Naive thymus-derived CD4-positive, alpha-beta T cell (primary cell): ENCODE measurements around the gene SLC45A3. TPM values are rescaled to one million over a fixed set of nuclear protein-coding genes. Genes with fewer than 3 reads are reported as not detected.
"Not testable (repeated sequence)": the region's sequence is repeated elsewhere in the genome, so short reads cannot be mapped to it uniquely, and the experiment has no call there.

Experiments
- ATAC-seq: fragments of 150-1000 bp; cut with Tn5 transposase; 2 replicates; pipeline ENCODE4 v1.10.0; 2021; ENCODE audit warnings: mild to moderate bottlenecking, moderate library complexity
- CTCF ChIA-PET: fragments of 350-600 bp; sonication (Branson Sonifier 250); formaldehyde crosslinking; loops from one replicate; lab custom pipeline; 2021; ENCODE audit warnings: antibody characterized with exemption; lab: Charles Lee
- POLR2A ChIA-PET: fragments of 350-600 bp; sonication (Branson Sonifier 250); formaldehyde crosslinking; loops from one replicate; lab custom pipeline; 2021; ENCODE audit warnings: antibody characterized with exemption, inconsistent platforms; lab: Charles Lee
- DNase-seq, 9 donors: peaks; one replicate each; pipeline versions ENCODE4 v3.0.0 to v3.0.0-alpha.2; 2020 to 2022; ENCODE audit warnings: mixed read lengths in 1 of 9
- H3K27ac ChIP-seq: one replicate; pipeline ENCODE4 v1.7.0; 2013; ENCODE audit warnings: mild to moderate bottlenecking, low read depth, low read length, moderate library complexity
- H3K27me3 ChIP-seq, 2 donors: one replicate each; pipeline ENCODE4 v1.7.0; 2013; ENCODE audit warnings: low read length in 2 of 2, mild to moderate bottlenecking in 2 of 2, moderate library complexity in 2 of 2; ENCODE audit not compliant: control insufficient read depth in 2 of 2, insufficient read depth in 2 of 2
- H3K36me3 ChIP-seq, 3 experiments: 1 replicate in 2 of 3; 2 replicates in 1 of 3; pipeline ENCODE4 v1.7.0; 2013; ENCODE audit warnings: low read length in 3 of 3, mild to moderate bottlenecking in 3 of 3, moderate library complexity in 1 of 3; ENCODE audit not compliant: insufficient read depth in 3 of 3, control insufficient read depth in 2 of 3
- H3K4me1 ChIP-seq, 2 donors: one replicate each; pipeline ENCODE4 v1.7.0; 2013; ENCODE audit warnings: low read length in 2 of 2, mild to moderate bottlenecking in 2 of 2, moderate library complexity in 1 of 2; ENCODE audit not compliant: control insufficient read depth in 2 of 2, insufficient read depth in 2 of 2
- H3K4me3 ChIP-seq: 2 replicates; pipeline ENCODE4 v1.7.0; 2013; ENCODE audit warnings: mild to moderate bottlenecking, low read length
- H3K9me3 ChIP-seq, 3 experiments: 1 replicate in 2 of 3; 2 replicates in 1 of 3; pipeline ENCODE4 v1.7.0; 2013; ENCODE audit warnings: low read length in 3 of 3; ENCODE audit not compliant: control insufficient read depth in 2 of 3
- H3K27ac Mint-ChIP-seq, 9 donors: one replicate each; pipeline ENCODE4 v1.8.0; 2020 to 2022; ENCODE audit warnings: mixed read lengths in 9 of 9, mild to moderate bottlenecking in 8 of 9, moderate library complexity in 5 of 9, inconsistent platforms in 2 of 9
- H3K27me3 Mint-ChIP-seq, 5 donors: one replicate each; pipeline ENCODE4 v1.8.0; 2021 to 2022; ENCODE audit warnings: mixed read lengths in 5 of 5, mild to moderate bottlenecking in 1 of 5
- H3K36me3 Mint-ChIP-seq, 5 donors: one replicate each; pipeline ENCODE4 v1.8.0; 2020 to 2022; ENCODE audit warnings: mixed read lengths in 5 of 5, mild to moderate bottlenecking in 3 of 5, inconsistent platforms in 1 of 5
- H3K4me1 Mint-ChIP-seq, 7 donors: one replicate each; pipeline ENCODE4 v1.8.0; 2020 to 2022; ENCODE audit warnings: mixed read lengths in 7 of 7, mild to moderate bottlenecking in 3 of 7, inconsistent platforms in 1 of 7
- H3K4me3 Mint-ChIP-seq, 10 donors: one replicate each; pipeline ENCODE4 v1.8.0; 2020 to 2022; ENCODE audit warnings: mild to moderate bottlenecking in 10 of 10, mixed read lengths in 10 of 10, moderate library complexity in 6 of 10, inconsistent platforms in 2 of 10
- H3K9me3 Mint-ChIP-seq, 11 donors: one replicate each; pipeline ENCODE4 v1.8.0; 2020 to 2022; ENCODE audit warnings: mixed read lengths in 11 of 11, mild to moderate bottlenecking in 4 of 11, inconsistent platforms in 1 of 11, moderate library complexity in 1 of 11
- intact Hi-C, 2 donors: fragments of 100-400 bp; cut with micrococcal nuclease; formaldehyde crosslinking; loops; one replicate each; pipeline ENCODE4 v1.15.1; 2023
- polyA plus RNA-seq, 2 donors: library from polyadenylated mRNA; unstranded; fragments of 300-500 nt; fragmentation: Illumina TruSeq; gene quantifications; one replicate each; pipeline ENCODE4 v1.2.3, GENCODE V29; 2021
- total RNA-seq, 6 experiments: library from RNA in 5 of 6; stranded (reverse) in 5 of 6; gene quantifications; 1 replicate in 5 of 6; 2 replicates in 1 of 6; pipeline ENCODE4 v1.2.3 and lab custom pipeline; 2021 to 2026

The SLC45A3 gene, protein sequence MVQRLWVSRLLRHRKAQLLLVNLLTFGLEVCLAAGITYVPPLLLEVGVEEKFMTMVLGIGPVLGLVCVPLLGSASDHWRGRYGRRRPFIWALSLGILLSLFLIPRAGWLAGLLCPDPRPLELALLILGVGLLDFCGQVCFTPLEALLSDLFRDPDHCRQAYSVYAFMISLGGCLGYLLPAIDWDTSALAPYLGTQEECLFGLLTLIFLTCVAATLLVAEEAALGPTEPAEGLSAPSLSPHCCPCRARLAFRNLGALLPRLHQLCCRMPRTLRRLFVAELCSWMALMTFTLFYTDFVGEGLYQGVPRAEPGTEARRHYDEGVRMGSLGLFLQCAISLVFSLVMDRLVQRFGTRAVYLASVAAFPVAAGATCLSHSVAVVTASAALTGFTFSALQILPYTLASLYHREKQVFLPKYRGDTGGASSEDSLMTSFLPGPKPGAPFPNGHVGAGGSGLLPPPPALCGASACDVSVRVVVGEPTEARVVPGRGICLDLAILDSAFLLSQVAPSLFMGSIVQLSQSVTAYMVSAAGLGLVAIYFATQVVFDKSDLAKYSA
- total RNA-seq (1 to 10 TPM in 2 of 5 experiments, under 1 TPM in 3; 0.10 to 8.7 (median 0.54) TPM), polyA plus RNA-seq (not detected), total RNA-seq (lab: John Stamatoyannopoulos, UW) (not detected)

DNA sequence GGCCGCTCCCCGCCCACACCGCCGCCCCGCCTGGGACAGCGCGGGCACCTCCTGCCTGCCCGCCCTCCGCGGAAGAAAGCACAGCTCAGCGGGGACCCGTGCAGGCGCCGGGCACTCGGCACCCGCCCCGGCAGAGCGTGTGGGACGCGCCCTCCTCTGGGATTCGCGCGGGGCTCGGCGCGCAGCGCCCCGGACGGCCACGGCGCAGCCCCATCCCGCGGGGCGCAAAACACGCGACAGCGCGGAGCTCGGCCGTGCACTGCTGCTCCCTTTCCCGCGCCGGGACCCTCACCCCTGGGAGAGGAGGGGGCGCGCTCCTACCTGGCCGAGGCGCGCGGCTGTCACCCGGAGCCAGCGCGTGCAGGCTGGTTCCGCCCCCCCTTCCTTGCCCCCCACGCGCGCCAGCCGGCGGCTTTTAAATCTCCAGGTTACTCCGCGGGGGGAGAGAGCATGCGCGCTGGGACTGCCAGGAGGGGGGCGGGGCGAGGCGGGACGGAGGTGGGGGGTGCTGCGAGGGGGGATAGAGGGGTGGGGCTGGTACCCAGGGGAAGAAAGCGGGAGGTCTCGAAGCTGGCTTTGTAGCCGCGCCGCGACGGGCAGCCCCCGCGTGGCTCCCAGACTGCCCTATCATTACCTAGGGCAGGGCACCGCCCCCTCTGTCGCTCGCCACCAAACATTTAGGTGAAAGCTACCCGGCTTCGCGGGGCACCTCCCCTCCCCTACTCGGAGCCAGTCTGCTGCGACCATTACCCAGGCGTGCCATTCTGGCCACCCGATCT, at the start of gene SLC45A3:
TSS of gene SLC45A3 (minus strand) at position 437 of the 779 bp plus-strand sequence. CDS start 15,853 bp downstream, outside the sequence.
- intact Hi-C loops, result loop anchor here (1.0 to 2.0 kb wide), 2 partner anchors 47 to 95 kb away; partner anchors contain the start of genes RAB29 (in 2 of the 2) and ELK4 (in 1 of the 2)
- no peak within 1 kb of the TSS for H3K27ac ChIP-seq
- H3K9me3 ChIP-seq, result no peaks in the 10 kb centered on the region
- H3K4me1 ChIP-seq, result peaks cover 4 to 10% of the 10 kb centered on the region in 2 donors
- H3K4me3 Mint-ChIP-seq, result peak within 1 kb of the TSS; percentile 77 to 88 (median 80)
- H3K27me3 ChIP-seq, result peaks cover 0 to 4% of the 10 kb centered on the region in 2 donors
- H3K27ac Mint-ChIP-seq, result peak within 1 kb of the TSS in 2 of 9 donors; percentile 8 to 22
- peak within 1 kb of the TSS; percentile 42 for H3K4me3 ChIP-seq
- peaks cover 5 to 15% (median 13%) of the 10 kb centered on the region in 7 donors for H3K4me1 Mint-ChIP-seq
- CTCF ChIA-PET, result interaction anchor here (0.5 kb wide), 1 partner anchor 34 kb away, joined by 4 read pairs; no protein-coding TSS in a partner anchor
- ATAC-seq, result peak; percentile 69
- peak in 6 of 9 donors; percentile 4 to 55 (median 20) for DNase-seq
- POLR2A ChIA-PET, result no interaction called here
- H3K36me3 ChIP-seq, result no peaks in the 10 kb centered on the region
- peaks cover 12 to 36% (median 22%) of the 10 kb centered on the region in 5 donors for H3K27me3 Mint-ChIP-seq
- H3K9me3 Mint-ChIP-seq, result no peaks in the 10 kb centered on the region
- H3K36me3 Mint-ChIP-seq, result no peaks in the 10 kb centered on the region

DNA sequence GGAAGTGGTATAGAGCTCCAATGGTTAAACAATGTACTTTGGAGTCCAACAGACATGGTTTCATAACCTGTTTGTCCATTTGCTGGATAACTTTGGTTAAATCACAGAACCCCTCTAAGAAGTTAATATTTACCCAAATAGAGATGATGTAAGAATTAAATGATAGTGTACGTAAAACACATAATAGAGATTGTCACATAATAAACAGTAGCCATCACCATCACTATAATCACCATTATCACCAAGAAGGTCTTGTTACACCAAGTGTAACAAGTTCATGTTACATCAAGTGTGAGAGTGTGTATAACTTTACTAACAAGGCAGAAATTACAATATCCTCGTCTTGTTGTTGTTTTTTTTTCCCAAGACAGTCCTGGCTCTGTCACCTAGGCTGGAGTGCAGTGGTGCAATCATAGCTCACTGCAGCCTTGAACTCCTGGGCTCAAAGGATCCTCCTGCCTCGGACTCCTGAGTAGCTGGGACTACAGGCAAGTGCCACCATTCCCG, 46.4 kb upstream of the SLC45A3 start:
- POLR2A ChIA-PET, result no interaction called here
- ATAC-seq (no peak), DNase-seq (no peak)
- Mint-ChIP-seq H3K4me1 (peaks cover 13 to 45% (median 34%) of the 10 kb centered on the region in 7 donors), H3K9me3 (no peaks in the 10 kb centered on the region), H3K36me3 (peaks cover 0 to 32% (median 20%) of the 10 kb centered on the region in 5 donors), H3K27me3 (no peaks in the 10 kb centered on the region), H3K27ac (peak overlapping the region in 1 of 9 donors; percentile 48), H3K4me3 (no peak overlapping the region)
- no peak overlapping the region for H3K27ac ChIP-seq
- intact Hi-C loops, result no loop called here
- no peak overlapping the region for H3K4me3 ChIP-seq
- CTCF ChIA-PET, result interaction anchor here (1.0 to 1.3 kb wide), 2 partner anchors 55 to 67 kb away, joined by 3 to 4 read pairs; no protein-coding TSS in a partner anchor
- peaks cover 0 to 42% (median 9%) of the 10 kb centered on the region in 3 experiments for H3K36me3 ChIP-seq
- no peaks in the 10 kb centered on the region for H3K27me3 ChIP-seq
- no peaks in the 10 kb centered on the region for H3K9me3 ChIP-seq
- H3K4me1 ChIP-seq, result no peaks in the 10 kb centered on the region

DNA sequence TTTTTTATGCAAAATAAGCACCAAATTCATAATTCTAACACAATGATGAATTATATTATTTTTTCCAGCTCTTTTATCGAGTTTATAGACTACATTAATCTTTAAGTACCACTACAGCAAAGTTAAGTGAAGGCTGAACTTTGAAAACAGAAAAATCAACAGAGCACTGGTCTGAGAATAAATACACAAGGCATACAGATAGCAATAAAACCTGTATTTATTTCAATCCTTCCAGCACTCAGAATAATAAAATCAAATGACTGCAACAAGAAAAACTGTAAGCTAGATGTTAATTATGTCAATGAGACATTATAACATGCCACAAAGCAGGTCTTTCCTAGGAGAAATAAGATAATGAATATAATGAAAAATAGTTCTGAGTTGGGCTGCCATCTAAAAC, 45.2 kb upstream of the SLC45A3 start:
- ChIA-PET CTCF (interaction anchor here (0.7 to 1.8 kb wide), 3 partner anchors 12 to 40 kb away, joined by 3 to 4 read pairs (median 4); no protein-coding TSS in a partner anchor), POLR2A (interaction anchor here (1.1 to 1.3 kb wide), 3 partner anchors 11 to 49 kb away, joined by 3 to 5 read pairs (median 4); no protein-coding TSS in a partner anchor)
- ATAC-seq, result no peak

DNA sequence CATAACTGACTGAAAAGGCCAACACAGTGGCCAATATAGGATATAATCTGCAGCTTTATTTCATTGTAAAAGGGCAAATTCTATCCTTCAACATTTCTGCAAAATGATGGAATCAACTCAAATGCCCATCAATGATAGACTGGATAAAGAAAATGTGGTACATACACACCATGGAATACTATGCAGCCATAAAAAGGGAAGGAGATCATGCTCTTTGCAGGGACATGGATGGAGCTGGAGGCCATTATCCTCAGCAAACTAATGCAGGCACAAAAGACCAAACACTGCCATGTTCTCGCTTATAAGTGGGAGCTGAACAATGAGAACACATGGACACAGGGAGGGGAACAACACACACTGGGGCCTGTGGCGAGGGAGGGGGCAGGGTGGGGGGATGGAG, 40.4 kb upstream of the SLC45A3 start:
- H3K9me3 Mint-ChIP-seq, ATAC-seq, H3K4me3 ChIP-seq, DNase-seq, H3K27me3 Mint-ChIP-seq, H3K27me3 ChIP-seq, H3K9me3 ChIP-seq, H3K4me1 ChIP-seq, intact Hi-C loops, H3K4me3 Mint-ChIP-seq, H3K27ac ChIP-seq: not testable (repeated sequence)
- Mint-ChIP-seq H3K27ac (peak overlapping the region in 2 of 9 donors; percentile 46 to 68), H3K36me3 (peaks cover 11 to 56% (median 41%) of the 10 kb centered on the region in 5 donors), H3K4me1 (peaks cover 3 to 25% (median 14%) of the 10 kb centered on the region in 7 donors)
- CTCF ChIA-PET, result interaction anchor here (1.2 to 1.8 kb wide), 2 partner anchors 9 to 73 kb away, joined by 3 to 8 read pairs; no protein-coding TSS in a partner anchor
- POLR2A ChIA-PET, result interaction anchor here (0.6 to 0.8 kb wide), 3 partner anchors 9 to 342 kb away, joined by 3 read pairs; no protein-coding TSS in a partner anchor
- peaks cover 21 to 69% (median 26%) of the 10 kb centered on the region in 3 experiments for H3K36me3 ChIP-seq

More for the DNA sequence above, 45.2 kb upstream of the SLC45A3 start:
- Mint-ChIP-seq H3K27ac (peak overlapping the region in 3 of 9 donors; percentile 36 to 79 (median 52)), H3K27me3 (no peaks in the 10 kb centered on the region), H3K36me3 (peaks cover 0 to 40% (median 20%) of the 10 kb centered on the region in 5 donors), H3K4me1 (peaks cover 6 to 35% (median 24%) of the 10 kb centered on the region in 7 donors), H3K4me3 (no peak overlapping the region), H3K9me3 (peaks cover 0 to 3% (median 0%) of the 10 kb centered on the region in 11 donors)
- Histone ChIP-seq H3K36me3 (peaks cover 3 to 50% (median 9%) of the 10 kb centered on the region in 3 experiments), H3K27me3 (no peaks in the 10 kb centered on the region), H3K27ac (no peak overlapping the region), H3K4me3 (no peak overlapping the region), H3K9me3 (no peaks in the 10 kb centered on the region), H3K4me1 (no peaks in the 10 kb centered on the region)
- intact Hi-C loops, result loop anchor here in 1 of 2 donors (1.0 kb wide), 1 partner anchor 8 kb away; no protein-coding TSS in a partner anchor
- DNase-seq, result no peak

DNA sequence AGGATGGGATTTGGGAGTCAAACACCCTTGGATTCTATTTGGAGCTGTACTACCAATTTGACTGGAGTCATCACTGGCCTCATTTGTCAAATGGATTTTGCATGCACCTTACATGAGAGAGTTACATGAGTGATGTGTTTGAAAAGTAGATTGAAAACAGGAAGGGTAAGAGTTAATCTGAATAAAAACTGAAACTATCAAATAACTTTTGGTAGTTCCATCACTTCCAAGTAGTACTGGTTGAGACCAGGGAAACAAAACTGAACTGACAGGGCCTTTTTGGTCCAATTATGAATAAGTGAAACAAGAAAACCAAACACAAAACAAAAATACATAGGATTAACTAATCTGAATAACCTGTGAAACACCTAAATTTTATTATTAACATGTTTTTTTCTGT, 39.5 kb upstream of the SLC45A3 start:
- peak overlapping the region in 4 of 9 donors; percentile 12 to 62 (median 16) for H3K27ac Mint-ChIP-seq
- no peak overlapping the region for H3K27ac ChIP-seq
- POLR2A ChIA-PET, result no interaction called here
- no peaks in the 10 kb centered on the region for H3K4me1 ChIP-seq
- peaks cover 0 to 3% (median 0%) of the 10 kb centered on the region in 11 donors for H3K9me3 Mint-ChIP-seq
- ATAC-seq (no peak), DNase-seq (no peak)
- H3K4me3 Mint-ChIP-seq, result peak overlapping the region in 1 of 10 donors; percentile 9
- peaks cover 11 to 56% (median 43%) of the 10 kb centered on the region in 5 donors for H3K36me3 Mint-ChIP-seq
- CTCF ChIA-PET, result no interaction called here
- intact Hi-C loops, result no loop called here
- no peaks in the 10 kb centered on the region for H3K9me3 ChIP-seq
- no peaks in the 10 kb centered on the region for H3K27me3 Mint-ChIP-seq
- H3K4me1 Mint-ChIP-seq, result peaks cover 4 to 27% (median 14%) of the 10 kb centered on the region in 7 donors
- H3K4me3 ChIP-seq, result no peak overlapping the region
- H3K36me3 ChIP-seq, result peaks cover 21 to 74% (median 26%) of the 10 kb centered on the region in 3 experiments
- no peaks in the 10 kb centered on the region for H3K27me3 ChIP-seq
